Measurements from ENCODE around the gene ESYT2. TPM values are rescaled to one million over a fixed set of nuclear protein-coding genes. Genes with fewer than 3 reads are reported as not detected.

Gene ESYT2
- total RNA-seq, 1 experiment from 2014 or later, result 78.6 TPM

DNA sequence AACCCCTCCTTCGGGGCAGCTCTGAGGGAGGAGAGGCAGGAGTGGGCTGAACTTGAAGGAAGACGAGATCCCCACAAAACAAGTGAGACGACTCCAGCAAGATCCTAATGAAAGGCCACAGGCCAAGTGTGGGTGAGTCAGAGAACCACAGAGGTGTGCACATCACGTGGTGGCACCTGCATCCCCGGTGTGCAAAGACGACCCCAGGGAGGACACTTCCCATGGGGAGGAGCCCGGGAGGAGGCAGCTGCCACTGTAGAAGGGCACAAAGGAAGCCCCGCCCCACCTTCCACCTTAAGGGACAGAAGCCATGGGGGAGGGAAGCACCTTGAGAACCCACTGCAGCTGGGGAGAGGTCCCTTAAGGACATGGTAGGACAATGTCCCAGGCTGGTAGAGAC, 45.7 kb downstream of the ESYT2 start:
- Mint-ChIP-seq H3K36me3 (ENCODE audit: insufficient read depth, unreplicated experiment) (peaks cover 21% of the 10 kb centered on the region), H3K9me3 (ENCODE audit: unreplicated experiment) (no peaks in the 10 kb centered on the region), H3K4me1 (ENCODE audit: insufficient read depth, unreplicated experiment) (no peaks in the 10 kb centered on the region), H3K27me3 (ENCODE audit: insufficient read depth, unreplicated experiment) (no peaks in the 10 kb centered on the region), H3K4me3 (ENCODE audit: unreplicated experiment) (no peak overlapping the region), H3K27ac (ENCODE audit: low read depth, unreplicated experiment) (no peak overlapping the region)
- CTCF ChIA-PET, result interaction anchor here (0.6 to 0.9 kb wide), 6 partner anchors 12 to 224 kb away, joined by 3 to 5 read pairs (median 3); no protein-coding TSS in a partner anchor
- intact Hi-C loops (cut with micrococcal nuclease), result loop anchor here (2.0 to 5.0 kb wide), 2 partner anchors 45 to 194 kb away; partner anchors contain the start of gene ESYT2
- no TSS peak for BruUV-seq (replicated peaks)
- POLR2A ChIA-PET, result interaction anchor here (0.7 to 1.1 kb wide), 3 partner anchors 33 to 193 kb away, joined by 3 to 5 read pairs (median 3); no protein-coding TSS in a partner anchor
- TF ChIP-seq, protein P1, sequence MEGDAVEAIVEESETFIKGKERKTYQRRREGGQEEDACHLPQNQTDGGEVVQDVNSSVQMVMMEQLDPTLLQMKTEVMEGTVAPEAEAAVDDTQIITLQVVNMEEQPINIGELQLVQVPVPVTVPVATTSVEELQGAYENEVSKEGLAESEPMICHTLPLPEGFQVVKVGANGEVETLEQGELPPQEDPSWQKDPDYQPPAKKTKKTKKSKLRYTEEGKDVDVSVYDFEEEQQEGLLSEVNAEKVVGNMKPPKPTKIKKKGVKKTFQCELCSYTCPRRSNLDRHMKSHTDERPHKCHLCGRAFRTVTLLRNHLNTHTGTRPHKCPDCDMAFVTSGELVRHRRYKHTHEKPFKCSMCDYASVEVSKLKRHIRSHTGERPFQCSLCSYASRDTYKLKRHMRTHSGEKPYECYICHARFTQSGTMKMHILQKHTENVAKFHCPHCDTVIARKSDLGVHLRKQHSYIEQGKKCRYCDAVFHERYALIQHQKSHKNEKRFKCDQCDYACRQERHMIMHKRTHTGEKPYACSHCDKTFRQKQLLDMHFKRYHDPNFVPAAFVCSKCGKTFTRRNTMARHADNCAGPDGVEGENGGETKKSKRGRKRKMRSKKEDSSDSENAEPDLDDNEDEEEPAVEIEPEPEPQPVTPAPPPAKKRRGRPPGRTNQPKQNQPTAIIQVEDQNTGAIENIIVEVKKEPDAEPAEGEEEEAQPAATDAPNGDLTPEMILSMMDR (IDR thresholded peaks at IDR 0.05; ENCODE audit: unreplicated experiment), result no peak
- DNase-seq (ENCODE audit: unreplicated experiment), result peak; percentile 11

- Mint-ChIP-seq H3K36me3 (ENCODE audit: insufficient read depth, unreplicated experiment) (peaks cover 14% of the 10 kb centered on the region), H3K4me1 (ENCODE audit: insufficient read depth, unreplicated experiment) (no peaks in the 10 kb centered on the region), H3K4me3 (ENCODE audit: unreplicated experiment) (no peak overlapping the region), H3K27ac (ENCODE audit: low read depth, unreplicated experiment) (no peak overlapping the region), H3K9me3 (ENCODE audit: unreplicated experiment) (no peaks in the 10 kb centered on the region), H3K27me3 (ENCODE audit: insufficient read depth, unreplicated experiment) (no peaks in the 10 kb centered on the region)
- peak; percentile 51 for DNase-seq (ENCODE audit: unreplicated experiment)
- intact Hi-C loops (cut with micrococcal nuclease), result loop anchor here (2.0 to 5.0 kb wide), 2 partner anchors 46 to 194 kb away; partner anchors contain the start of gene ESYT2
- TF ChIP-seq, protein P1 (IDR thresholded peaks at IDR 0.05; ENCODE audit: unreplicated experiment), result peak; percentile 25
- BruUV-seq (replicated peaks), result no TSS peak
- ChIA-PET POLR2A (interaction anchor here (0.7 to 1.3 kb wide), 3 partner anchors 8 to 193 kb away, joined by 3 to 5 read pairs (median 4); no protein-coding TSS in a partner anchor), CTCF (interaction anchor here (0.6 to 1.0 kb wide), 8 partner anchors 12 to 1456 kb away, joined by 3 to 5 read pairs (median 3); no protein-coding TSS in a partner anchor)
These were observed 46.4 kb downstream of the ESYT2 start for GRCh38 chr7:158782761-158783401.

DNA sequence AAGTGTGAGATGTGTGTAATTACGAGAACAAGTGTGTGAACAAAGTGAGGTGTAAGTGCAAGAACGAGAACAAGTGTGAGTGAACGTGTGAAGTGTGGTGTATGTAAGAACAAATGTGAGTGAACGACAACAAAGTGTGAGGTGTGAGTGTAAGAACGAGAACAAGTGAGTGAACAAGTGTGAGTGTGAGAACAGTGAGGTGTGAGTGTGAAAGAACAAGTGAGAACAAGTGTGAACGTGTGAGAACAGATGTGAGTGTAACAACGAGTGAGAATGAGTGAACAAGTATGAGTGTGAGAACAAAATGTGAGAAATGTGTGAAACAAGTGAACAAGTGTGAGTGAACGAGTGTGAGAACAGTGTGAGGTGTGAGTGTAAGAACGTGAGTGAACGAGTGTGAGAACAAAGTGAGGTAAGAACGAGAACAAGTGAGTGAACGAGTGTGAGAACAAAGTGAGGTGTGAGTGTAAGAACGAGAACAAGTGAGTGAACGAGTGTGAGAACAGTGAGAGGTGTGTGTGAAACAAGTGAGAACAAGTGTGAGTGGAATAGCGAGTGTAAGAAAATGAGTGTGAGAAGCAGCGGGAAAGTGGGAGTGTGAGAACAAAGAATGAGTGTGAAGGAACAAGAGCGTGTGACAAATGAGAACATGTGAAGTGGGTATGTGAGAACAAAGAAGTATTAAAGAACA, 47.2 kb downstream of the ESYT2 start:
- H3K4me3 Mint-ChIP-seq (ENCODE audit: unreplicated experiment), result no peak overlapping the region
- intact Hi-C loops (cut with micrococcal nuclease), result loop anchor here (2.0 to 5.0 kb wide), 2 partner anchors 47 to 195 kb away; partner anchors contain the start of gene ESYT2
- H3K36me3 Mint-ChIP-seq (ENCODE audit: insufficient read depth, unreplicated experiment), result peaks cover 6% of the 10 kb centered on the region
- no peak overlapping the region for H3K27ac Mint-ChIP-seq (ENCODE audit: low read depth, unreplicated experiment)
- TF ChIP-seq, protein P1 (IDR thresholded peaks at IDR 0.05; ENCODE audit: unreplicated experiment), result no peak
- ChIA-PET POLR2A (interaction anchor here (1.3 kb wide), 1 partner anchor 8 kb away, joined by 4 read pairs; no protein-coding TSS in a partner anchor), CTCF (interaction anchor here (0.6 to 1.0 kb wide), 2 partner anchors 11 to 42 kb away, joined by 3 to 4 read pairs; no protein-coding TSS in a partner anchor)
- no peaks in the 10 kb centered on the region for H3K27me3 Mint-ChIP-seq (ENCODE audit: insufficient read depth, unreplicated experiment)
- DNase-seq (ENCODE audit: unreplicated experiment), result no peak
- H3K4me1 Mint-ChIP-seq (ENCODE audit: insufficient read depth, unreplicated experiment), result no peaks in the 10 kb centered on the region
- no peaks in the 10 kb centered on the region for H3K9me3 Mint-ChIP-seq (ENCODE audit: unreplicated experiment)
- BruUV-seq (replicated peaks), result no TSS peak

Measured in MCF 10A (cell line).